GM18508 (cell line): ENCODE measurements around the gene SLC24A3.

Experiments used
- ATAC-seq: cut with Tn5 transposase; IDR thresholded peaks from one replicate; pipeline ENCODE4 v1.9.1; 2021; ENCODE audit warnings: moderate number of reproducible peaks; ENCODE audit not compliant: insufficient read depth, unreplicated experiment

Gene SLC24A3

DNA sequence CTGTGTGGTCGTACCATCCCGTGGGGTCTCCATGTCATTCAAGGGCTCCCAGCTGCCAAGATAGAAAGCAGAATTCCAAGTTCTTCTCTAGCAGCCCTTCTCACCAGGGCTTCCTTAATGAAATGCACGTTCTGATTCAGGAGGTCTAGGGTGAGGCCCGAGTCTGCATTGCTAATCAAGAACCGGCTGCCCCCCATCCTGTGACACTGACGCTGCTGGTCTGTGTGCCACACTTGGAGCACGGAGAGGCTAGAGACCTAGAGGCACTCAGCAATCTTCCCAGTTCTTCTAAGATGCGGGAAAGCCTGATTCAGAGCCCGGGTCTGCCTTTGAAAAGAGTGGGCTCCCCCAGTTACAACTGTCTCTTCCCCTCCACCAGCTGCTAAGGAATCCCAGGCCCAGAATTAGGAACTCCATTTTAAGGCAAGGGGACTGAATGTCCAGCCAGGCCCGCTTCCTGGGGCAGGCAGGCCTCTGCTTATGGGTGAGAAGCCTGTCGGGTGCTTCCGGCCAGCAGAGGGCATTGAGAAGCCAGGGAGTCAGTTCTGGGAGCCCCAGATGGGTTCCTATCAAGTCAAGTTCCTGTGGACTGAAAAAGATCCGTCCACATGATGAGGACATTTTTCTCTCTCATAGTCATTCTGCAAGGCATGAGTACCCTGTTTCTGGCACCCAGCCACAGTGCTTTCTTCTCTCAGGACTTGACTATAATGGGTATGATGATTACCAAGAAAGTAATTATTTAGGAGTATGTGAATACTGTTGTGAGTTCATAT is 475.8 kb downstream of the SLC24A3 start:
- ATAC-seq = no peak

GRCh38 chr20:19690462-19690861 is 478.0 kb downstream of the SLC24A3 start:
- ATAC-seq = no peak

DNA sequence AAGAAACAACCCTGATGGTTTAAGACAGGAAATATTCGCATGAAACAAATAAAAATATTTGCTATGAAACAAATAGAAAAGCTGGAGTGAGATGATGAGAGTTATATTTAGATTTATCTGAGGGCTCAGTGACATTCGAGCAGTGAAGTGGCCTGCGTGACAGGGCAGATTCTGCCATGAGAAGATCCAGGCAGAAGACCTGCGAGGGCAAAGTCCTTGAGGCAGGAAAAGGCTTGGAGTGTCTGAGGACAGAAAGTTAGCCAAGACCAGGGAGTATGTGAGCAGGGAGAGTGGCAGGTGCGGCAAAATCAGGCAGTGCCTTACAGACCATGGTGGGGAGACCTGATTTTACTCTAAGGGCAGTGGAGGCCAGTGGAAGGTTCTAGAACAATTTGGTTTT is 478.7 kb downstream of the SLC24A3 start:
- no peak for ATAC-seq

DNA sequence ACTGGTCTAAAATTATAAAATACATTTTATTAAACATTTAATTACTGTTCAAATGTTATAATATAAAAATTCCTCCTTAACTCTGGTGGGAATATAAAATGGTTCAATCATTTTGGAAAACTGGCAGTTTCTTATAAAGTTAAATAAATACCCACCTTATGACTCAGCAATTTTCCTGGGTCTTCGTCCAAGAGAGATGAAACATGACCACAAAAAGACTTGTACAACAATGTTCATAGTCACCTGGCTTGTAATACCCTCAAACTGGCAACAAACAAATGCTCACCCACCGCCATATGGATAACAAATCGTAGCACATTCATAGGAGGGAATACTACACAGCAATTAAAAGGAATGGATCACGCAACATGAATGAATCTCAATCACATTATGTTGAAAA is 479.7 kb downstream of the SLC24A3 start:
- ATAC-seq = no peak

DNA sequence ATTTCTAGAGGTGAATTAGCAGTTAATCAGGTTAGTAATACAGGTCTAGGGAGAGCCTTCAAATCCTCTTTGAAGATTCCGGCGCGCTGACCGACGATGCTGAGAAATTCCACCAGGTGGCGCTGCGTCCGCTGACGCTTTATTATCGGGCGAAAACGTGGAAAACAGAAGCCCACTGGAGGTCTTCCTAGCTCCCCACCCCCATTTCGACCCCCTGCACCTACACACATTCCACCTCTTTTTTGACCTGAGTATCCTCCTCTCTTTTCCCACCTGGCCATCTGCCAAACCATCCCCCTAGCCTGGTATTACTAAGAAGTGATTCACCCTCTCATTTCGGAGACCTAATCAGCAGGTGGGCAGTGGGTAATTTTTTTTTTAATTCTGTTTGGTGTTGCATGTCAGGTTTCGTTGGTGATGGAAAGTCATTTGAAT is 480.3 kb downstream of the SLC24A3 start:
- no peak for ATAC-seq

GRCh38 chr20:19693508-19693907 is 481.1 kb downstream of the SLC24A3 start:
- ATAC-seq = no peak

- ATAC-seq = no peak
These were observed 482.6 kb downstream of the SLC24A3 start for GRCh38 chr20:19695081-19695480.

DNA sequence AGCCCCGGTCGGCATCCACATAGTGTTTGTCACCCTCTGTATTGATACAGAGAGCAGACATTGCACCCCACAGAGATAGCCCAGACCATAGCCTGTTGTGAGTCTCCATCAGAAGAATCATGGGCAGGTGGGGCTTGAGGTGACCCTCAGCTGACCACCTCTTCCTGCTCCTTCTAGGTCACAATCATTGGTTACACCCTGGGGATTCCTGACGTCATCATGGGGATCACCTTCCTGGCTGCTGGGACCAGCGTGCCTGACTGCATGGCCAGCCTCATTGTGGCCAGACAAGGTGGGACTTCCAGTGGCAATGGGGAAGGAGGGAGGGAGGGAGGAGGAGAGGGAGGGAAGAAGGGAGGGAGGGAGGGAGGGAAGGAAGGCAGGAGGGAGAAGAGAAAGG is 484.2 kb downstream of the SLC24A3 start:
- ATAC-seq = no peak

DNA sequence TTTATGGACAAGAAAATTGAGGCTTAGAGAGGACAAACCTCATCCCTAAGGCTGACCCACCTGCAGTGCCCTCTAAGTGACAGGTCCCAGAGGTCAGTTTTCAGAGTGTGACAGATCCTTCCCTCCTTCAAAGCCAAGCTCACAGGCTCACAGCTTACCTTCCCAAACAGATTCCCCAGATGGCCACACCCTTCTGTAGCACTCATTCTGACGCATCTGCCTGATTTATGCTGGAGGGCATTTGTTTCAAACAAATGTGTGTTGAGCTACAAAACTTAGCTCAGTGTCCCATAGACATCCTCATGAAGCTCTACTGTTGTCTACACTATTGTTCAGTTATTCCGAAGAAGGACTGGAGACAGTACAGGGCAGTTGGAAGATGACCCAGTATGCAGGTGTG is 485.0 kb downstream of the SLC24A3 start:
- ATAC-seq = no peak

DNA sequence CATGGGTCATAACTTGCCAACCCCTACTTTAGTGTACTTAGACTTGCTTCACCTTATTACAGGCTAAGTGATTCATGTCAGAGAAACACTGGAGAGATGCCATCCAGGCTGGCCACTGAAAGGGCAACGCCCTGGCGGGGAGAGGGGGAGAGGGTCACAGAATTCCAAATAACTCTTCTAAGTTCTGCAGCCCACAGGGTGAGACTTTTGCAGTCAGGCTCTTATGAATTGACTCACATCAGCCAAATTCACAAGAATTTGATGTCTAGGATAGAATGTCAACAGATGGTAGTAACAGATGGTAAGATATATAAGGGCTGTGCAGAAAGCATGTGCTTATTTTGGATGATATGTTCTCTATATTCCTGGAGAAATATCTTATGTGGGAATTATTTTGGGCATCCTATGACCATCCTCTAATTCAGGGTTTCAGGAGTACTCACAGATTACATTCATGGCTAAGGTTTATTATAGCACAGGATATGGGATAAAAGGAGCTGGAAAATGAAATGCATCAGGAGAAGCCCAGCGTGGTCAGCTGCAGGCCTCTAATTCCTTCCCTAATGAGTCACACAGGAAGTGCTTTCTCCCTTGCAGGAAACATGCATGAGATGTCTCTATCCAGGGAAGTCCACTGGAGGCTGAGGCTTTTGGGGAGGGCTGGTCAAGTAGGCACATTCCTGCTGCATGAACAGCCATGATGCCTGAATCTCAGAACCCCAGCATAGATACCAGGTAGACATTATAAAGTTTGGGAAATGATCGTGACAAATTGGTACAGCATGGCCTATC is 486.9 kb downstream of the SLC24A3 start:
- ATAC-seq = no peak

DNA sequence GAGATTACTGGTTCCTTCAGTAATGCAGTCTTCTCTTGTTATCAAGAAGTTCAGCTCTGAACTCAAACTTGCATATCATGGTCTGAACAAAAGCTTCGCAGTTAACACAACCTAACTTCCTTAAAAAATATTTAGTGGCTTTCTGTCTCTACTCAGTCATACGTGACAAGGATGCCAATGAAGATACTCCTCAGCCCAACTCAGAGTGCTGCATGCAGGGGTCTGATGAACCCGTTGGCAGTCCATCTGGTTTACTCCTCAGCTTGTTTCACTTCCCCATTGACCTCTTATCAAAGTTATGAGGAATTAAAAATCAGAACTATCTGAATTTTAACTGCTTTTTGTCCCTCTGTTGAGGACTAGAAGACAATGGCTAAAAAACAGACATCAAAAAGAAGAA is 489.0 kb downstream of the SLC24A3 start:
- ATAC-seq = no peak

- ATAC-seq = peak; percentile 76
These were observed 494.0 kb downstream of the SLC24A3 start for GRCh38 chr20:19706463-19706862.

- no peak for ATAC-seq
These were observed 497.3 kb downstream of the SLC24A3 start for GRCh38 chr20:19709635-19710335.

- ATAC-seq = no peak
These were observed 498.1 kb downstream of the SLC24A3 start for GRCh38 chr20:19710336-19711120.

DNA sequence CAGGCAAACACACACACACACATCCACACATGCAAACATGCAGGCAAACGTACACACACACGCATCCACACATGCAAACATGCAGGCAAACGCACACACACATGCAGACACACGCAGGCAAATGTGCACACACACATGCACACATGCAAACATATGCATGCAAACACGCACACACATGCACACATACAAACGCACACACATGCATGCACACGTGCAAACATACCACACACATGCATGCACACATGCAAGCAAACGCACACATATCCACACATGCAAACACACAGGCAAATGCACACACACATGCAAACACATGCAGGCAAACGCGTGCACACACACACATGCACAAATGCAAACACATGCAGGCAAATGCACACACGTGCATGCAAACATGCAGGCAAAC is 498.7 kb downstream of the SLC24A3 start:
- ATAC-seq = no peak

GRCh38 chr20:19712721-19713260 is 500.3 kb downstream of the SLC24A3 start:
- no peak for ATAC-seq

- ATAC-seq = no peak
These were observed 501.6 kb downstream of the SLC24A3 start for GRCh38 chr20:19713822-19714578.

GRCh38 chr20:19714579-19714840 is 502.1 kb downstream of the SLC24A3 start:
- ATAC-seq = no peak

- ATAC-seq = no peak
These were observed 503.5 kb downstream of the SLC24A3 start for GRCh38 chr20:19715986-19716385.

GRCh38 chr20:19718880-19719279 is 506.4 kb downstream of the SLC24A3 start:
- ATAC-seq = no peak
